Measurements from ENCODE around the gene BMS1.

DNA sequence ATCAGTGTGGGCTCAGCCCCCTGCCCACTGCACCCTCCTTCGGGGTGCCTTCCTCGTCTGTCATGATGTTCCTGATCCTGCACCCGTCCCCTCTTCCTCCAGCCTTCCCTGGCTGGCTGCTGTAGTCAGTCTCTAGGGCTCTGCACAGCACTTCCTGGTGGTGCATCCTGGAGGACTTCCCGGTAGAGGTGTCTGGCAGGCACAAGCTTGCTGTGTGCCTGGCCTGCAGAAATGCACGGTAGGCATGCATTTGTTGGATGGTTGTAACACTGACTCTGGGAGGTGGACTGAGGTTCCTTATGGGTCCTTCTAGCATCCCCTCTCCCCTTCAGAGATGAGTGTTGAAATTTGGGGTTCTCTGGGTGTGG lies 92.8 kb downstream of the BMS1 start:
- TF ChIP-seq CTCF (conservative IDR thresholded peaks at IDR 0.05) = no peak
- TF ChIP-seq ZFX (IDR thresholded peaks at IDR 0.05) = no peak

All from C4-2B (cell line).